OCI-LY3 (cell line): Measurements from ENCODE around the gene PYGB.

Experiments
- H2AFZ ChIP-seq: fragments of 200-600, 300-600 bp; shearing (Covaris generic); 2 replicates; pipeline ENCODE4 v1.6.0; 2014; ENCODE audit warnings: antibody characterized with exemption, low read depth, low read length
- H3K27ac ChIP-seq: fragments of 200-600, 300-600 bp; sonication (generic); 2 replicates; pipeline ENCODE4 v1.5.1; 2014; ENCODE audit warnings: mild to moderate bottlenecking, low read length, moderate library complexity, mixed read lengths
- H3K27me3 ChIP-seq: fragments of 200-600, 300-600 bp; sonication (generic); 2 replicates; pipeline ENCODE4 v1.6.1; 2014; ENCODE audit warnings: low read depth, low read length, mixed read lengths
- H3K36me3 ChIP-seq: fragments of 200-600, 300-600 bp; sonication (generic); replicated peaks from 2 replicates; pipeline ENCODE3; 2014; ENCODE audit warnings: low read depth, low read length, mixed read lengths
- H3K4me1 ChIP-seq: fragments of 300-600, 200-600 bp; sonication (generic); 2 replicates; pipeline ENCODE4 v1.6.1; 2014; ENCODE audit warnings: low read length, mixed read lengths
- H3K4me2 ChIP-seq: fragments of 200-600, 300-600 bp; sonication (generic); 2 replicates; pipeline ENCODE4 v1.6.1; 2014; ENCODE audit warnings: low read length, mixed read lengths
- H3K4me3 ChIP-seq: fragments of 300-600, 200-600 bp; sonication (generic); 2 replicates; pipeline ENCODE4 v1.5.1; 2014; ENCODE audit warnings: antibody characterized with exemption, mild to moderate bottlenecking, low read length, moderate library complexity
- H3K79me2 ChIP-seq: fragments of 300-600, 200-600 bp; shearing (Covaris generic); 2 replicates; pipeline ENCODE4 v1.6.1; 2014; ENCODE audit warnings: mild to moderate bottlenecking, low read length, mixed read lengths
- H3K9ac ChIP-seq: fragments of 300-600, 200-600 bp; shearing (Covaris generic); 2 replicates; pipeline ENCODE4 v1.6.0; 2014; ENCODE audit warnings: mild to moderate bottlenecking, low read length, moderate library complexity
- H3K9me3 ChIP-seq: fragments of 200-600, 300-600 bp; shearing (Covaris generic); 2 replicates; pipeline ENCODE4 v1.6.1; 2014; ENCODE audit warnings: low read length, mixed read lengths; ENCODE audit not compliant: insufficient read depth
- H4K20me1 ChIP-seq: fragments of 200-600, 300-600 bp; sonication (generic); 2 replicates; pipeline ENCODE4 v1.6.1; 2016; ENCODE audit warnings: low read length, mixed read lengths; ENCODE audit not compliant: insufficient read depth
- EZH2phosphoT487 ChIP-seq: fragments of 200-600 bp; shearing (Covaris generic); IDR thresholded peaks from 2 replicates; pipeline ENCODE4 v1.6.1; 2018; ENCODE audit warnings: antibody characterized with exemption, mixed run types, low read depth
- TF ChIP-seq, protein P1 (sequence below): fragments of 200-600, 300-600 bp; sonication (generic); IDR thresholded peaks from 2 replicates; pipeline ENCODE4 v1.5.1; 2014; ENCODE audit warnings: antibody characterized with exemption, low read length, low read depth

Gene PYGB

DNA sequence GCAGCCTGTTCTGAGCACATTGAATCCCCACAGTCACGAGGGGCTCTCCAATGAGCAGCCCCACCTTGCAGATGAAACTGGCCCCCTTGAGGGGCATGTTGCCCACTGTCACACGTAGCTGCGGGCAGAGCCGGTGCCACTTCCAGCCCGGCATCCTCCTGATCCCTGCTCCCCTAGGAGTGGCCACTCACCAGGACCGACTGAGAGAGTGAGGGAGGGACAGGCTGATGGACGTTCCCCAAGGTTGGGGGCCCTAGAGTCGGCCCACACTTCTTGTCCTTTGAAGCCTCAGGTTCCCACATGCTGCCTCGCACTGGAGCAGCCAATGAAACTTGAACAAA, 41.9 kb upstream of the PYGB start:
- no peak overlapping the region for H3K4me3 ChIP-seq
- peaks cover 9% of the 10 kb centered on the region for H3K36me3 ChIP-seq
- no peak overlapping the region for H3K9ac ChIP-seq
- H3K79me2 ChIP-seq, result peaks cover 38% of the 10 kb centered on the region
- no peaks in the 10 kb centered on the region for H3K9me3 ChIP-seq
- peaks cover 23% of the 10 kb centered on the region for H3K4me1 ChIP-seq
- no peak overlapping the region for H3K4me2 ChIP-seq
- peaks cover 21% of the 10 kb centered on the region for H4K20me1 ChIP-seq
- no peak for TF ChIP-seq EZH2phosphoT487
- TF ChIP-seq, protein P1, sequence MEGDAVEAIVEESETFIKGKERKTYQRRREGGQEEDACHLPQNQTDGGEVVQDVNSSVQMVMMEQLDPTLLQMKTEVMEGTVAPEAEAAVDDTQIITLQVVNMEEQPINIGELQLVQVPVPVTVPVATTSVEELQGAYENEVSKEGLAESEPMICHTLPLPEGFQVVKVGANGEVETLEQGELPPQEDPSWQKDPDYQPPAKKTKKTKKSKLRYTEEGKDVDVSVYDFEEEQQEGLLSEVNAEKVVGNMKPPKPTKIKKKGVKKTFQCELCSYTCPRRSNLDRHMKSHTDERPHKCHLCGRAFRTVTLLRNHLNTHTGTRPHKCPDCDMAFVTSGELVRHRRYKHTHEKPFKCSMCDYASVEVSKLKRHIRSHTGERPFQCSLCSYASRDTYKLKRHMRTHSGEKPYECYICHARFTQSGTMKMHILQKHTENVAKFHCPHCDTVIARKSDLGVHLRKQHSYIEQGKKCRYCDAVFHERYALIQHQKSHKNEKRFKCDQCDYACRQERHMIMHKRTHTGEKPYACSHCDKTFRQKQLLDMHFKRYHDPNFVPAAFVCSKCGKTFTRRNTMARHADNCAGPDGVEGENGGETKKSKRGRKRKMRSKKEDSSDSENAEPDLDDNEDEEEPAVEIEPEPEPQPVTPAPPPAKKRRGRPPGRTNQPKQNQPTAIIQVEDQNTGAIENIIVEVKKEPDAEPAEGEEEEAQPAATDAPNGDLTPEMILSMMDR, result no peak
- no peak overlapping the region for H3K27ac ChIP-seq
- H3K27me3 ChIP-seq, result no peaks in the 10 kb centered on the region
- H2AFZ ChIP-seq, result no peak overlapping the region

DNA sequence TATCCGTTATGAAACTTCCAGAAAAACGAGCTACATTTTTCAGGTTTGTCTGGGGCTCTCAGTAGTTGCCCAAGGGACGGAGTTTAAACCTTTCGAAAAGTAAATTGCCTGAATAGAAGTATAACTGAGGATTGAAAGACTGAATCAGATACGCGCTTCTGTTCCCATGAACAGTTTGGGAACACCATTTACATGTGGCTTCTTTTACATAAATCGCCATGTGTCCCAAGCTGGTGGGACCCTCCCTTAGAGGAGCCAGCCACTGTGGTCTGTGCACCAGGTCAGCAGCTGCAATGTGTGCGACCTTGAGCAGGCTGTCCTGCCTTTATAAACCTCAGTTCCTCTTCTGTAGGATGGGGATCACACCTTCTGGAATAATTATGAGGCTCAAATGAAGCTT, 41.3 kb upstream of the PYGB start:
- H4K20me1 ChIP-seq, result peaks cover 21% of the 10 kb centered on the region

DNA sequence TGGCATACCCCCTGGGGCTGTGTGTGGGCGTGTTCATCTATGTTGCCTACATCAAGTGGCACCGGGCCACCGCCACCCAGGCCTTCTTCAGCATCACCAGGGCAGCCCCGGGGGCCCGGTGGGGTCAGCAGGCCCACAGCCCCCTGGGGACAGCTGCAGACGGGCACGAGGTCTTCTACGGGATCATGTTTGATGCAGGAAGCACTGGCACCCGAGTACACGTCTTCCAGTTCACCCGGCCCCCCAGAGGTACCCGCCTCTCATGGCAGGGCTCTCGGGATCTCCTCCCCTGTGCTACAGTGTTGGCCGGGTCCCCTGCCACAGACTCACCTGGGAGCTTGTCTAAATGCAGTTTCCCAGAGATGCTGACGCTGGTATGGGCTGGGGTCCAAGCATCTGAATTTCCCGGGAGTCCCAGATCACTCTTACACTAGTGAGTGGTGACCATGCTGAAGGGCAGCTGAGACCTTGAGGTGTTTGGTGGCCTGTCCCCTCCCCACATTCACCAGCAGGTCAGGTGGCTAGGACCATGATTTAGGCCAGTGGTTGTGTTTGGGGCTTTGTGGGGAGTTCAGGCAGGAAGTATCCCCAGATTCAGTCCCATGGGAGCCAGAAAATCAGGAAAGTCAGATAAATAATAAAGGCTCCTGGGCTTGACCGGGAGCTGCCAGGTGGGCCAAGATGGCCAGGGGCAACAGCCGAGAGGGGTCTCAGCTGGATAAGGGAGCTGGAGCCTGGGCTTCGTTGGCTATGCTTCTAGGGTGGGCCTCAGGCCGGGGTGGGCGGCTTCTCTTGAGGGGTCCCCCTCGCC, 40.5 kb upstream of the PYGB start:
- H3K4me1 ChIP-seq, result peaks cover 23% of the 10 kb centered on the region
- peaks cover 21% of the 10 kb centered on the region for H4K20me1 ChIP-seq
- H3K9ac ChIP-seq, result no peak overlapping the region
- no peaks in the 10 kb centered on the region for H3K9me3 ChIP-seq
- no peaks in the 10 kb centered on the region for H3K27me3 ChIP-seq
- H3K4me2 ChIP-seq, result no peak overlapping the region
- H3K79me2 ChIP-seq, result peaks cover 32% of the 10 kb centered on the region
- H3K36me3 ChIP-seq, result peaks cover 20% of the 10 kb centered on the region
- no peak overlapping the region for H2AFZ ChIP-seq
- H3K4me3 ChIP-seq, result no peak overlapping the region
- no peak for TF ChIP-seq EZH2phosphoT487
- TF ChIP-seq, protein P1, result no peak
- H3K27ac ChIP-seq, result no peak overlapping the region

More for the DNA sequence above, 41.3 kb upstream of the PYGB start:
- H3K79me2 ChIP-seq, result peaks cover 34% of the 10 kb centered on the region
- no peak overlapping the region for H3K4me2 ChIP-seq
- H3K4me3 ChIP-seq, result no peak overlapping the region
- no peaks in the 10 kb centered on the region for H3K9me3 ChIP-seq
- no peaks in the 10 kb centered on the region for H3K27me3 ChIP-seq
- no peak overlapping the region for H3K9ac ChIP-seq
- no peak overlapping the region for H3K27ac ChIP-seq
- peaks cover 14% of the 10 kb centered on the region for H3K36me3 ChIP-seq
- peaks cover 23% of the 10 kb centered on the region for H3K4me1 ChIP-seq
- TF ChIP-seq, protein P1, result no peak
- no peak for TF ChIP-seq EZH2phosphoT487
- H2AFZ ChIP-seq, result no peak overlapping the region

DNA sequence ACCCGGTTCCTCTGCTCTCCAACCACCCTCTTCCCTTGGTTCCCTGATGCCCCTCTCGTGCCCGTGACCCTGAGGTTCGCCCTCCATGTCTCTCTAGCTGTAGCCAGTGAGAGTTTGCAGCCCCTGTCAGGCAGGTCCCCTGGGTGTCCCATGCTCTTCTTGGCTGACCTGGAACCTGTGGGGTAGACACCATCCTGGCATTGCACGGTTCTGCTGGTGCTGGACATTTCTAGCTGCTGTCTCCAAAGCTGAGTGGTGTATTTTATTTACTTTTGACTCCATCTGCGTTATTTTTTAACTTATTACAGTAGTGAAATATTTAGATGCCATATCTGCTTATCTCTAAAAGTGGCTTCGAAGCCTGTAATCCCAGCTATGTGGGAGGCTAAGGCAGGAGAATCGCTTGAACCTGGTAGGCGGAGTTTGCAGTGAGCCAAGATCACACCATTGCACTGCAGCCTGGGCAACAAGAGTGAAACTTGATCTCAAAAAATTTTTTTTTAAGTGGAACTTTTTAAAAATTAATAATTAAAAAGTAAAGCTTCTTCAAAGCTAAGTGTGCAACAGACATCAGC, 39.8 kb upstream of the PYGB start:
- H3K4me1 ChIP-seq, result peaks cover 21% of the 10 kb centered on the region
- TF ChIP-seq, protein P1, result no peak
- TF ChIP-seq EZH2phosphoT487, result no peak
- H3K27ac ChIP-seq, result no peak overlapping the region
- H3K27me3 ChIP-seq, result no peaks in the 10 kb centered on the region
- no peak overlapping the region for H3K4me2 ChIP-seq
- no peaks in the 10 kb centered on the region for H3K9me3 ChIP-seq
- H2AFZ ChIP-seq, result no peak overlapping the region
- H3K4me3 ChIP-seq, result no peak overlapping the region
- H4K20me1 ChIP-seq, result peaks cover 21% of the 10 kb centered on the region
- H3K36me3 ChIP-seq, result peaks cover 14% of the 10 kb centered on the region
- no peak overlapping the region for H3K9ac ChIP-seq
- peaks cover 28% of the 10 kb centered on the region for H3K79me2 ChIP-seq
